H1 (cell line): ENCODE results near the gene MZT1. TPM values are rescaled to one million over a fixed set of nuclear protein-coding genes. Genes with fewer than 3 reads are reported as not detected.

Source experiments
- CTCF ChIA-PET: fragments of 300-600 bp; sonication (Branson Sonifier 250); formaldehyde crosslinking; loops from one replicate; lab custom pipeline; 2021; ENCODE audit not compliant: partially characterized antibody; lab: Charles Lee
- POLR2A ChIA-PET: fragments of 300-600 bp; sonication (Branson Sonifier 250); formaldehyde crosslinking; loops from one replicate; lab custom pipeline; 2021; ENCODE audit warnings: inconsistent platforms; ENCODE audit not compliant: partially characterized antibody; lab: Charles Lee
- DNase-seq, 2 experiments: peaks; one replicate each; pipeline versions ENCODE4 v3.0.0 to v3.0.0-alpha.2; 2010 to 2022; ENCODE audit warnings: low spot score in 2 of 2, low read depth in 1 of 2, mixed read lengths in 1 of 2
- FAIRE-seq: peaks from 2 replicates; lab custom pipeline; 2011; peaks lifted over from hg19 to GRCh38; lab: Jason Lieb, UNC
- H2AFZ ChIP-seq: 2 replicates; pipeline ENCODE4 v1.8.1; 2012; ENCODE audit warnings: low read length, inconsistent platforms
- H2AK5ac ChIP-seq: 2 replicates; pipeline ENCODE4 v1.6.1; 2013; ENCODE audit warnings: low read depth, low read length
- H2BK120ac ChIP-seq: replicated peaks from 2 replicates; pipeline ENCODE3; 2013; ENCODE audit warnings: low read depth, low read length, inconsistent platforms
- H2BK12ac ChIP-seq: 2 replicates; pipeline ENCODE4 v1.6.1; 2013; ENCODE audit warnings: low read depth, low read length
- H2BK15ac ChIP-seq: 2 replicates; pipeline ENCODE4 v1.6.1; 2013; ENCODE audit warnings: low read length
- H2BK20ac ChIP-seq: 2 replicates; pipeline ENCODE4 v1.6.1; 2013; ENCODE audit warnings: low read length
- H2BK5ac ChIP-seq: 2 replicates; pipeline ENCODE4 v1.6.1; 2013; ENCODE audit warnings: low read depth, low read length
- H3K14ac ChIP-seq: 2 replicates; pipeline ENCODE4 v1.6.1; 2013; ENCODE audit warnings: inconsistent platforms; ENCODE audit not compliant: insufficient read length
- H3K18ac ChIP-seq: 2 replicates; pipeline ENCODE4 v1.6.1; 2013; ENCODE audit warnings: low read length; ENCODE audit errors: extremely low read depth
- H3K23ac ChIP-seq: 2 replicates; pipeline ENCODE4 v1.6.1; 2013; ENCODE audit warnings: inconsistent platforms; ENCODE audit not compliant: insufficient read length
- H3K23me2 ChIP-seq: 2 replicates; pipeline ENCODE4 v1.6.1; 2013; ENCODE audit warnings: low read depth, low read length
- H3K27ac ChIP-seq: 2 replicates; pipeline ENCODE4 v1.6.1; 2011; ENCODE audit warnings: low read depth, low read length, inconsistent platforms
- H3K27me3 ChIP-seq, 4 experiments: replicated peaks in 1 of 4; 1 replicate in 1 of 4; 2 replicates in 3 of 4; pipeline versions ENCODE4 v1.6.1 to v1.8.1; 2011 to 2013; ENCODE audit warnings: low read length in 3 of 4, mild to moderate bottlenecking in 3 of 4, inconsistent platforms in 2 of 4, mixed read lengths in 2 of 4, moderate library complexity in 1 of 4; ENCODE audit not compliant: control insufficient read depth in 3 of 4, insufficient read depth in 3 of 4; ENCODE audit errors: extremely low read depth in 1 of 4
- H3K36me3 ChIP-seq, 4 experiments: 2 replicates each; pipeline versions ENCODE4 v1.6.1 to v1.8.1; 2011 to 2013; ENCODE audit warnings: mild to moderate bottlenecking in 4 of 4, low read length in 3 of 4, moderate library complexity in 2 of 4, control low read depth in 1 of 4, inconsistent platforms in 1 of 4; ENCODE audit not compliant: insufficient read depth in 4 of 4, control insufficient read depth in 2 of 4
- H3K4ac ChIP-seq: replicated peaks from 2 replicates; pipeline ENCODE3; 2013; ENCODE audit warnings: low read length, low read depth, mixed read lengths, inconsistent platforms; ENCODE audit not compliant: insufficient read length
- H3K4me1 ChIP-seq, 4 experiments: replicated peaks in 1 of 4; 1 replicate in 1 of 4; 2 replicates in 3 of 4; pipeline versions ENCODE4 v1.6.1 to v1.8.1; 2011 to 2013; ENCODE audit warnings: low read length in 3 of 4, inconsistent platforms in 2 of 4, mixed read lengths in 1 of 4; ENCODE audit not compliant: insufficient read depth in 4 of 4, control insufficient read depth in 3 of 4
- H3K4me2 ChIP-seq, 2 experiments: 2 replicates each; pipeline versions ENCODE4 v1.6.1 to v1.8.1; 2011 to 2013; ENCODE audit warnings: low read depth in 2 of 2, low read length in 2 of 2, control low read depth in 1 of 2, inconsistent platforms in 1 of 2, mild to moderate bottlenecking in 1 of 2; ENCODE audit not compliant: insufficient read depth in 1 of 2
- H3K4me3 ChIP-seq, 4 experiments: fragments of 200-600, 300-600 bp in 1 of 4; sonication (generic), shearing (Covaris generic), sonication (Bioruptor Twin) in 1 of 4; 2 replicates each; pipeline versions ENCODE4 v1.5.1 to v1.8.1; 2011 to 2016; ENCODE audit warnings: low read length in 4 of 4, low read depth in 3 of 4, control low read depth in 2 of 4, inconsistent platforms in 2 of 4, mild to moderate bottlenecking in 2 of 4, mixed read lengths in 1 of 4, moderate library complexity in 1 of 4; ENCODE audit not compliant: insufficient read depth in 2 of 4; ENCODE audit errors: extremely low read depth in 1 of 4
- H3K56ac ChIP-seq: replicated peaks from 2 replicates; pipeline ENCODE3; 2013; ENCODE audit warnings: low read depth, mild to moderate bottlenecking, mixed read lengths, low read length, inconsistent platforms; ENCODE audit not compliant: insufficient read length
- H3K79me1 ChIP-seq: 2 replicates; pipeline ENCODE4 v1.6.1; 2013; ENCODE audit warnings: low read depth, low read length, control low read depth
- H3K79me2 ChIP-seq, 2 experiments: 2 replicates each; pipeline versions ENCODE4 v1.6.1 to v1.8.1; 2012 to 2013; ENCODE audit warnings: low read length in 2 of 2, mild to moderate bottlenecking in 2 of 2, inconsistent platforms in 1 of 2; ENCODE audit not compliant: insufficient read depth in 2 of 2, control insufficient read depth in 1 of 2
- H3K9ac ChIP-seq, 4 experiments: replicated peaks in 1 of 4; 1 replicate in 1 of 4; 2 replicates in 3 of 4; pipeline versions ENCODE4 v1.6.1 to v1.8.1; 2011 to 2013; ENCODE audit warnings: low read depth in 3 of 4, low read length in 3 of 4, control low read depth in 2 of 4, mild to moderate bottlenecking in 2 of 4, moderate library complexity in 2 of 4, inconsistent platforms in 1 of 4; ENCODE audit errors: extremely low read depth in 1 of 4
- H3K9me3 ChIP-seq, 2 experiments: 2 replicates each; pipeline versions ENCODE4 v1.6.1 to v1.8.1; 2012 to 2013; ENCODE audit warnings: mild to moderate bottlenecking in 2 of 2, moderate library complexity in 2 of 2, control low read depth in 1 of 2, inconsistent platforms in 1 of 2, low read depth in 1 of 2, low read length in 1 of 2, mixed read lengths in 1 of 2; ENCODE audit not compliant: insufficient read depth in 2 of 2
- H4K20me1 ChIP-seq, 2 experiments: replicated peaks in 1 of 2; 2 replicates each; pipeline versions ENCODE3 to v1.8.1; 2011 to 2013; ENCODE audit warnings: inconsistent platforms in 2 of 2, low read length in 2 of 2, mild to moderate bottlenecking in 1 of 2; ENCODE audit not compliant: insufficient read depth in 2 of 2, control insufficient read depth in 1 of 2
- H4K5ac ChIP-seq: 2 replicates; pipeline ENCODE4 v1.6.1; 2013; ENCODE audit warnings: low read length, low read depth, mixed read lengths, inconsistent platforms; ENCODE audit not compliant: insufficient read length
- H4K8ac ChIP-seq: 2 replicates; pipeline ENCODE4 v1.8.0; 2013; ENCODE audit warnings: mild to moderate bottlenecking, moderate library complexity, low read length, inconsistent platforms; ENCODE audit not compliant: insufficient read depth; ENCODE audit errors: extremely low read depth
- H4K91ac ChIP-seq: replicated peaks from 2 replicates; pipeline ENCODE3; 2013; ENCODE audit warnings: low read length, mixed read lengths, inconsistent platforms; ENCODE audit not compliant: insufficient read length
- CHD2 ChIP-seq: IDR thresholded peaks from 2 replicates; pipeline ENCODE4 v1.6.1; 2012; ENCODE audit warnings: low read length, improper control_type of control experiment
- EP300 ChIP-seq, 2 experiments: IDR thresholded peaks; 1 replicate in 1 of 2; 2 replicates in 1 of 2; pipeline ENCODE4 v1.6.1; 2011 to 2012; ENCODE audit warnings: low read depth in 2 of 2, low read length in 2 of 2, mild to moderate bottlenecking in 2 of 2, borderline replicate concordance in 1 of 2, inconsistent platforms in 1 of 2, moderate library complexity in 1 of 2
- JUND ChIP-seq: IDR thresholded peaks from 2 replicates; pipeline ENCODE4 v1.6.1; 2011; ENCODE audit warnings: mild to moderate bottlenecking, improper control_type of control experiment, low read length
- KDM1A ChIP-seq: fragments of 200-600, 300-600 bp; sonication (generic); IDR thresholded peaks from 2 replicates; pipeline ENCODE4 v1.7.1; 2016; ENCODE audit warnings: mild to moderate bottlenecking, low read length, borderline replicate concordance
- PHF8 ChIP-seq: fragments of 200-600 bp; sonication (generic); conservative IDR thresholded peaks from 2 replicates; pipeline ENCODE4 v1.7.1; 2012; ENCODE audit warnings: low read depth, mild to moderate bottlenecking, inconsistent platforms, low read length, moderate library complexity
- RAD21 ChIP-seq, 2 experiments: IDR thresholded peaks in 1 of 2; conservative IDR thresholded peaks in 1 of 2; 2 replicates each; pipeline ENCODE4 v1.6.1; 2011; ENCODE audit warnings: low read depth in 2 of 2, low read length in 2 of 2, improper control_type of control experiment in 1 of 2, inconsistent platforms in 1 of 2, mild to moderate bottlenecking in 1 of 2, moderate library complexity in 1 of 2
- WGBS, 2 experiments: shearing (Covaris generic) in 1 of 2; methylation state at CpG; one replicate each; pipeline versions ENCODE4 v1.1.6 to v1.1.7; 2013 to 2015; ENCODE audit warnings: low lambda C conversion rate in 2 of 2, mixed read lengths in 2 of 2, inconsistent platforms in 1 of 2, low coverage in 1 of 2, missing lambda C conversion rate in 1 of 2; ENCODE audit not compliant: insufficient replicate concordance in 2 of 2, insufficient coverage in 1 of 2, insufficient read length in 1 of 2; ENCODE audit errors: extremely low coverage in 1 of 2, missing lambda C conversion rate in 1 of 2; 5-methylcytosine and 5-hydroxymethylcytosine counted together
- polyA plus RNA-seq, 7 experiments: library from polyadenylated mRNA; depleted of rRNA in 3 of 7; stranded (reverse) in 5 of 7; unstranded in 2 of 7; fragments of >200 nt in 5 of 7; fragments of 200-250 nt in 2 of 7; gene quantifications; 1 replicate in 5 of 7; 2 replicates in 1 of 7; 4 replicates in 1 of 7; pipeline versions ENCODE4 v1.2.1 to v1.2.3, GENCODE V29; 2011 to 2013; ENCODE audit warnings: missing spikeins in 2 of 7, mixed read lengths in 2 of 7
- total RNA-seq: library from RNA; stranded (reverse); fragmentation: NEBNext Ultra II Directional; extraction: Animal tissue kit (Norgen Biotek cat#: 25700); gene quantifications from 2 replicates; pipeline ENCODE4 v1.2.1, GENCODE V29; 2021
- TF ChIP-seq, protein P1 (sequence below): IDR thresholded peaks from 2 replicates; pipeline ENCODE4 v1.6.1; 2012; ENCODE audit warnings: low read length, inconsistent platforms

The MZT1 gene
- total and polyA plus RNA-seq, 2 of the 8 experiments (the other 6 are each of a cell fraction or from before 2014, with no cell fraction given) = 8.8 to 25.2 TPM

DNA sequence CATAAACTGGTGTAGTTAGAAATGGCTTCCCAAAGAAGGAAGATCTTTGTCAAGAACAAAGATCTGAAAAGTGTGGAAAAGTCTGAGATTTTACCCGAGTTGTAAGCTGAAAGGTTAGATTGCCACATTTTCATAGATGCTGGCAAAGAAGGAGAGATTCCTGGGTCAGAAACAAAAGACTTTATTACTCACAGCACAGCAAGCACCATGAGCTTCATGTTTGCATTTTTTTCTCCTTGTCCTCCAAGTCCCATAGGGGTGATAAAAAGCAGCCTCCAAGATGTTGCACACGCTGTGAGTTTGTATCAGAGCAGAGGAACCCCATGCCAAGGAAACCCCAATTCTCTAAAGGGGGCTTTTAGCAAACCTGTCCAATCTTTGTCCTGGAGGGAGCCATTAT, 29.3 kb downstream of the MZT1 start:
- Histone ChIP-seq H3K56ac (no peak overlapping the region), H3K4me3 (no peak overlapping the region), H3K4ac (no peak overlapping the region), H2BK5ac (no peak overlapping the region), H3K18ac (no peak overlapping the region), H3K79me1 (no peaks in the 10 kb centered on the region), H3K9me3 (peaks cover 9 to 12% of the 10 kb centered on the region in 2 experiments; a peak in 3 of 4 replicates), H3K23me2 (no peaks in the 10 kb centered on the region), H2BK15ac (no peak overlapping the region), H2AFZ (no peak overlapping the region), H2BK12ac (no peak overlapping the region), H3K9ac (no peak overlapping the region), H3K27ac (no peak overlapping the region), H4K8ac (no peak overlapping the region), H3K79me2 (no peaks in the 10 kb centered on the region), H3K4me1 (no peaks in the 10 kb centered on the region), H4K5ac (no peak overlapping the region), H3K14ac (no peak overlapping the region), H4K20me1 (no peaks in the 10 kb centered on the region), H3K4me2 (no peak overlapping the region), H2AK5ac (no peak overlapping the region), H3K23ac (no peak overlapping the region), H3K27me3 (no peaks in the 10 kb centered on the region), H2BK20ac (no peak overlapping the region), H4K91ac (no peak overlapping the region), H2BK120ac (no peak overlapping the region), H3K36me3 (no peaks in the 10 kb centered on the region; a peak in 1 of 8 replicates)
- CTCF ChIA-PET = interaction anchor here (0.6 kb wide), 1 partner anchor 478 kb away, joined by 3 read pairs; no protein-coding TSS in a partner anchor
- DNase-seq (no peak), FAIRE-seq (no peak)
- POLR2A ChIA-PET = interaction anchor here (0.6 to 1.3 kb wide), 3 partner anchors 26 to 209 kb away, joined by 3 to 4 read pairs (median 3); no protein-coding TSS in a partner anchor
- TF ChIP-seq JUND = no peak
- TF ChIP-seq, protein P1, sequence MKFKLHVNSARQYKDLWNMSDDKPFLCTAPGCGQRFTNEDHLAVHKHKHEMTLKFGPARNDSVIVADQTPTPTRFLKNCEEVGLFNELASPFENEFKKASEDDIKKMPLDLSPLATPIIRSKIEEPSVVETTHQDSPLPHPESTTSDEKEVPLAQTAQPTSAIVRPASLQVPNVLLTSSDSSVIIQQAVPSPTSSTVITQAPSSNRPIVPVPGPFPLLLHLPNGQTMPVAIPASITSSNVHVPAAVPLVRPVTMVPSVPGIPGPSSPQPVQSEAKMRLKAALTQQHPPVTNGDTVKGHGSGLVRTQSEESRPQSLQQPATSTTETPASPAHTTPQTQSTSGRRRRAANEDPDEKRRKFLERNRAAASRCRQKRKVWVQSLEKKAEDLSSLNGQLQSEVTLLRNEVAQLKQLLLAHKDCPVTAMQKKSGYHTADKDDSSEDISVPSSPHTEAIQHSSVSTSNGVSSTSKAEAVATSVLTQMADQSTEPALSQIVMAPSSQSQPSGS = no peak
- TF ChIP-seq PHF8 = no peak
- TF ChIP-seq RAD21 (IDR thresholded peaks at IDR 0.05 in 1 of 2, conservative IDR thresholded peaks at IDR 0.05 in 1 of 2; ENCODE audit: low read depth in 2 of 2, low read length in 2 of 2) = no peak
- no peak for TF ChIP-seq EP300 (IDR thresholded peaks at IDR 0.05; ENCODE audit: borderline replicate concordance in 1 of 2, low read depth in 2 of 2, low read length in 2 of 2)
- TF ChIP-seq CHD2 = no peak
- no peak for TF ChIP-seq KDM1A
- 86% methylated on average over 2 of the region's 2 CpGs; no CpG with 5 or more reads in 1 of the 2 experiments for WGBS, 2 experiments
